ENCODE data around the gene RNF8. TPM values are rescaled to one million over a fixed set of nuclear protein-coding genes. Genes with fewer than 3 reads are reported as not detected.

The RNF8 gene
- total and polyA plus RNA-seq, 9 of the 15 experiments (the other 6 are each of a cell fraction or from before 2014, with no cell fraction given), result 10.6 to 47.0 (median 37.5) TPM

DNA sequence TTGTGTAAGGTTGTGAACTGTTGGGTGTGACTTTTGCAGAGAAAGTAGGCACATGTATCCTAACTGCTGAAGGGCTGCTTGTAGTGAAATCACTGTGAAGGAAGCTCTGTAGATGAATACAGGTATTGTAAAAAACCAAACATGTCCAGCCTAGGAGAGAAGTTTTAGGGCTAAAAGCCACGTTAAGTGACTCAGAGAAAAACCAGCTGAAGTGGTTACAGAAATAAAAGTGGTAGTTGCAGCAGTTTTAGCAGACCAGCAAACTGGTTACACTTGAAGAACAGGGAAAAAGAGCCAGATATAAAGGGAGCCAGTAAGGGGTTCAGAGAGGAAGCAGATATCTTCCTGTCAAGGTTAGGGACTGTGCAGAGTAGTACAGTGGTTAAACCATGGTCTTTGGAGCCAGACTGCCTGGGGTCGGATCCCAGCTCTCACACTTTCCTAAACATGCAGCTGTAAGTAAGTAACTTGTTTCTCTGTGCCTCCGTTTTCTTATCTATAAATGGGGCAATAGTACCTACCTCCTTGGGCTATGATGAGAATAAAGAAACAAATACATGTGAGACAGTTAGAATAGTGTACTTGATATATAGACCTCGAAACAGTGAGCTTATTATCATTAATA lies 33.8 kb upstream of the RNF8 start:
- DNase-seq (ENCODE audit: extremely low read depth in 1 of 4, low spot score in 3 of 4) (no peak), FAIRE-seq (no peak), ATAC-seq (no peak)
- in situ Hi-C loops (cut with MboI), result loop anchor here (5.0 kb wide), 1 partner anchor 298 kb away; no protein-coding TSS in a partner anchor
- WGBS (ENCODE audit: insufficient coverage, low coverage, missing lambda C conversion rate), result 76% methylated on average over 4 of the region's 4 CpGs
- no peaks in the 10 kb centered on the region for H3K9me3 ChIP-seq (replicated peaks; ENCODE audit: control insufficient read depth, insufficient read depth, low read depth, low read length)
- no peak overlapping the region for H3K27ac ChIP-seq (ENCODE audit: extremely low read depth, low read depth, low read length)
- no peaks in the 10 kb centered on the region for H3K27me3 ChIP-seq (ENCODE audit: control insufficient read depth in 2 of 2, insufficient read depth in 2 of 2, low read length in 2 of 2)
- ChIA-PET POLR2A (interaction anchor here (0.7 to 1.5 kb wide), 4 partner anchors 9 to 18 kb away, joined by 3 to 4 read pairs (median 3); no protein-coding TSS in a partner anchor), CTCF (ENCODE audit: low intra/inter-chr PET ratio) (interaction anchor here (0.6 kb wide), 1 partner anchor 561 kb away, joined by 3 read pairs; no protein-coding TSS in a partner anchor)
- H2AFZ ChIP-seq (ENCODE audit: low read depth, low read length), result no peak overlapping the region
- H3K9me1 ChIP-seq (ENCODE audit: control insufficient read depth, insufficient read depth, low read length), result no peaks in the 10 kb centered on the region
- TF ChIP-seq RNF2 (IDR thresholded peaks at IDR 0.05) (no peak), PURB (CRISPR knock-in tag; IDR thresholded peaks at IDR 0.05; ENCODE audit: low read depth) (no peak), PHF21A (IDR thresholded peaks at IDR 0.05; ENCODE audit: borderline replicate concordance, low read depth) (no peak), TAF7 (tag; IDR thresholded peaks at IDR 0.05) (no peak), SMARCE1 (IDR thresholded peaks at IDR 0.05) (no peak), NFE2 (IDR thresholded peaks at IDR 0.05; ENCODE audit: low read depth) (no peak), E2F6 (IDR thresholded peaks at IDR 0.05; ENCODE audit: borderline replicate concordance in 1 of 2, extremely low read depth in 1 of 2, insufficient read depth in 1 of 2, insufficient read length in 1 of 2, low read depth in 1 of 2, low read length in 1 of 2, poor library complexity in 1 of 2, severe bottlenecking in 1 of 2) (no peak), FOXM1 (IDR thresholded peaks at IDR 0.05; ENCODE audit: low read depth) (no peak), FOXM1 (CRISPR knock-in tag; IDR thresholded peaks at IDR 0.05; ENCODE audit: low read depth) (no peak), ZNF124 (CRISPR knock-in tag; IDR thresholded peaks at IDR 0.05) (no peak), ZNF589 (CRISPR knock-in tag; IDR thresholded peaks at IDR 0.05; ENCODE audit: low read depth) (no peak), XRCC3 (IDR thresholded peaks at IDR 0.05) (no peak), BRF2 (IDR thresholded peaks at IDR 0.05; ENCODE audit: borderline replicate concordance, insufficient read depth, insufficient read length) (no peak), CLOCK (CRISPR knock-in tag; IDR thresholded peaks at IDR 0.05; ENCODE audit: borderline replicate concordance) (no peak), IRF1 (CRISPR knock-in tag; IDR thresholded peaks at IDR 0.05; ENCODE audit: borderline replicate concordance) (no peak), YBX1 (IDR thresholded peaks at IDR 0.05) (no peak)
- no peak overlapping the region for H3K4me3 ChIP-seq
- H3K4me2 ChIP-seq (ENCODE audit: insufficient read depth, low read length), result no peak overlapping the region
- intact Hi-C loops (cut with micrococcal nuclease), result loop anchor here (5.0 kb wide), 1 partner anchor 372 kb away; no protein-coding TSS in a partner anchor
- H4K20me1 ChIP-seq (replicated peaks; ENCODE audit: control insufficient read depth, insufficient read depth, low read length), result no peaks in the 10 kb centered on the region; the same call in 1 of the 2 replicates
- BruUV-seq (replicated peaks), result no TSS peak
- peaks cover 4 to 5% of the 10 kb centered on the region in 2 experiments; a peak in 4 of 5 replicates for H3K4me1 ChIP-seq (replicated peaks in 1 of 2; ENCODE audit: control insufficient read depth in 2 of 2, insufficient read depth in 2 of 2, low read length in 2 of 2)
- no peak overlapping the region for H3K9ac ChIP-seq (ENCODE audit: insufficient read depth in 1 of 2, low read depth in 2 of 2, low read length in 2 of 2)
- no peaks in the 10 kb centered on the region for H3K79me2 ChIP-seq (ENCODE audit: control insufficient read depth, insufficient read depth, low read length)
- peaks cover 89% of the 10 kb centered on the region for H3K36me3 ChIP-seq (ENCODE audit: control insufficient read depth, insufficient read depth, low read length)
